ENCODE measurements around the gene GRB10.

GRB10 gene

DNA sequence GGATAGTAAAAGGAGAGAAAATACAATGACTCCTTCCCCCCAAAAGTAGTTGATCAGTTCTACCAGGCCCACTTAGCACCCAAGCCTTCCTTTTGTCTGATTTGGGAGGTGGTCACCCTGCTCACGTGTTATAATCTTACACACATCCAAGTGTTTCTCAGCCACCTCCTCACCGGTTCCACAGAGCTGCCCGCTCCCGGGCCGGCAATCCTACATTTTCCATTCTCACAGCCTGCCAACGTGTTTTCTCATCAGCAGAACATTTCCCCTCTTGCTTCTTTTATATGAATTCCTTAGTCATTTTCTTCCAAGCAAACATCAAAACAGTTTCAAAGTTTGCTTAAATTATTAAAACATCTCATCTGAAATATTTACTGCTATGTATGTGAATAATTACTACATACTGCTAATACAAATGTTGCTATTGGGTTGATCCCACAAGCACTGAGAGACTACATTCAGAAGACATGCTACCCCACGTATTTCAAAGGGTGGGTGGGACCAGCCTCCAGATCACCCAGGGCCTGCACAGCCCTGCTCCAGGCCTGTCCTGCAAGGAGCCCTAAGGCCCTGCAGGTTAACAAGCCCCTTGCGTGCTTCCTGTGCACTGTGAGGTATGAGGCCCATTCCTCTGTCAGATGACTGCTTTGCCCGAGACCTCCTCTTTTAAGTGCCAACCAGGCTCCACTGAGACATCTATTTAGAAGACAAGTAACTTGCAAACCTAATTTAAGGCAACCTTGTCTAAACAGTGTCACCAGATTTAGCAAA, 75.3 kb downstream of the GRB10 start:
- no peak overlapping the region for H3K9ac ChIP-seq (ENCODE audit: low read length)
- H3K4me3 ChIP-seq (ENCODE audit: low read length) = no peak overlapping the region
- H3K27me3 ChIP-seq (ENCODE audit: control insufficient read depth, insufficient read depth, low read length) = no peaks in the 10 kb centered on the region
- H3K36me3 ChIP-seq (ENCODE audit: control insufficient read depth, insufficient read depth, low read length) = no peaks in the 10 kb centered on the region
- no peaks in the 10 kb centered on the region for H3K9me3 ChIP-seq (ENCODE audit: control insufficient read depth, low read length)
- H3K4me1 ChIP-seq (ENCODE audit: control insufficient read depth, insufficient read depth, low read length) = peaks cover 9% of the 10 kb centered on the region

DNA sequence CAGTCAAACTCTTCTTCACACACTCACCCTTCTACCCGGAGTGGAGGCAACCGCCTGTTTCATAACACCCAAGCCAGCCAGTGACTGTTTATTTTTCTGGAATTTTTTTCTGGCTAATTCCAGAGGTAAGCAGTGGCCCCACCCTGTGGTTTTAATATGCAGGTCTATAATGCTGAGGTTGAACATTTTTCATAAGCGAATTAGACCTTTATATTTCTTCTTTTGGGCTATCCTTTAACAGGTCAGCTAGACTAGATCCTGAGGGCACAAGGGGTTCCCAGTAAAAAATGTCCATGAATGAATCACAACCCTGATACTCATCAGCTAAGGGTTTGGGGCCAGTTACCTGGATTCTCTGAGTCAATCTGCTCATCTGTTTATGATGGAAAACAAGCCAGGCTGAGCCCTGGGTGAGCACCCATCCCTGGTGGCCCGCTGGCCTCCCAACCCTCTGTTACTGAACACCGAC, 76.2 kb downstream of the GRB10 start:
- no peak overlapping the region for H3K9ac ChIP-seq (ENCODE audit: low read length)
- no peak overlapping the region for H3K4me3 ChIP-seq (ENCODE audit: low read length)
- no peaks in the 10 kb centered on the region for H3K27me3 ChIP-seq (ENCODE audit: control insufficient read depth, insufficient read depth, low read length)
- H3K36me3 ChIP-seq (ENCODE audit: control insufficient read depth, insufficient read depth, low read length) = no peaks in the 10 kb centered on the region
- peaks cover 9% of the 10 kb centered on the region for H3K4me1 ChIP-seq (ENCODE audit: control insufficient read depth, insufficient read depth, low read length)
- no peaks in the 10 kb centered on the region for H3K9me3 ChIP-seq (ENCODE audit: control insufficient read depth, low read length)

DNA sequence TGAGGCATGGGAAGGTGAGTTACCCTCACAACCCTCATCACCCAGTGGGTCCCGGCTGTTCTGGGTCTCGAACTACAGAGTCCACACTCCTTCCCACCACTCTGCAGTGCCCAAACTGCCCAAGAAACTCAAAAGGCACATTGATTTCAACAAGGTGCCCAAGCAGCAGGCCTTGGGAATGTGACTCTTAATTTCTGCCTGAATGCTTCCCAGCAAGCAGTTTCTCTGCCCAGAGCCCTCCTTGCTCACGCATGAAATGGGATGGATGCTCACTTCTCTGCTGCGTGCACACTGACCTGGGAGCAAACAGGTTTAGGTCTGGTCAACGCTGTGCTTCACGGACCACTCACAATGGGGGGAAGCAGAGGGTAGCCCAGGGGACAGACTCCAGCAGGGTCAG, 77.9 kb downstream of the GRB10 start:
- no peaks in the 10 kb centered on the region for H3K27me3 ChIP-seq (ENCODE audit: control insufficient read depth, insufficient read depth, low read length)
- no peak overlapping the region for H3K9ac ChIP-seq (ENCODE audit: low read length)
- no peaks in the 10 kb centered on the region for H3K36me3 ChIP-seq (ENCODE audit: control insufficient read depth, insufficient read depth, low read length)
- H3K9me3 ChIP-seq (ENCODE audit: control insufficient read depth, low read length) = no peaks in the 10 kb centered on the region
- no peak overlapping the region for H3K4me3 ChIP-seq (ENCODE audit: low read length)
- peaks cover 9% of the 10 kb centered on the region for H3K4me1 ChIP-seq (ENCODE audit: control insufficient read depth, insufficient read depth, low read length)

DNA sequence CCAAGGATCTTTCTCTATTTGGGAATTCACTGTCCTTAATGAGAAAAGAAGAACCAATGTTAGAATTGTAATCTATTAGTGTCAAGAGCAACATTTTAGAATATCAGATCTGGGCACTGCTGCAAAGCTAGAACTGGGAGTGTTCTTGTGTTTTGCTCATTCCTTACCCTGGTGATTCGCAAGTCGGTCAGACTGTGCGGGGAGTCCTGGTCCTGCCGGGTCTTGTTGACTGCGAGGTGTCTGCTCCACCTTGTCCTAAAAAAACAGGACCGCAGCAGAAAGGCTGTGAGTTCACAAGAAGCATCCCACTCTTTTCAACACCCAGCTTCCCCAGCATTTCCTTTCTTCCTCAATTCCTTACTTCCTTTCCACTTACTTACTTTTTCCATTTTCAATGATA, 79.0 kb downstream of the GRB10 start:
- H3K4me1 ChIP-seq (ENCODE audit: control insufficient read depth, insufficient read depth, low read length) = peaks cover 9% of the 10 kb centered on the region
- H3K27me3 ChIP-seq (ENCODE audit: control insufficient read depth, insufficient read depth, low read length) = no peaks in the 10 kb centered on the region
- H3K36me3 ChIP-seq (ENCODE audit: control insufficient read depth, insufficient read depth, low read length) = no peaks in the 10 kb centered on the region
- no peaks in the 10 kb centered on the region for H3K9me3 ChIP-seq (ENCODE audit: control insufficient read depth, low read length)
- no peak overlapping the region for H3K4me3 ChIP-seq (ENCODE audit: low read length)
- H3K9ac ChIP-seq (ENCODE audit: low read length) = no peak overlapping the region

DNA sequence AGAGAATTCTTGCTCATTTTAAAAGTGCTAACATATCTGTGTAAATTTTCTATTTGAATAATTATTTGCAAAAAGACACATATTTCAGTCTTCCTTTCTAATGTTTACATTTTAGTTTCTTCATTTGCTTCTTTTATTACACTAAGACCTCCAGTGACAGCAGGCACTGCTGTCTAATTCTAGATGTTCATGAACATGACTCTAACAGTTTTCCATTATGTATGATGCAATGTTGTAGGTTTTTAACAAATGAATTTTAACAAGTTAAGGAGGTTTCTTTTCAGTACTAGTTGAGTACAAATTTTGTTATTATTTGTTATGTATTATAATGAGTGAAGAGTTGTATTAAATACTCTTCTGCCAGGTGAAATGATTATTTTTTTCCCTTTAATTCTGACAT, 83.6 kb downstream of the GRB10 start:
- no peaks in the 10 kb centered on the region for H3K9me3 ChIP-seq (ENCODE audit: control insufficient read depth, low read length)
- H3K4me1 ChIP-seq (ENCODE audit: control insufficient read depth, insufficient read depth, low read length) = no peaks in the 10 kb centered on the region
- H3K27me3 ChIP-seq (ENCODE audit: control insufficient read depth, insufficient read depth, low read length) = no peaks in the 10 kb centered on the region
- H3K4me3 ChIP-seq (ENCODE audit: low read length) = no peak overlapping the region
- H3K36me3 ChIP-seq (ENCODE audit: control insufficient read depth, insufficient read depth, low read length) = no peaks in the 10 kb centered on the region
- H3K9ac ChIP-seq (ENCODE audit: low read length) = no peak overlapping the region

DNA sequence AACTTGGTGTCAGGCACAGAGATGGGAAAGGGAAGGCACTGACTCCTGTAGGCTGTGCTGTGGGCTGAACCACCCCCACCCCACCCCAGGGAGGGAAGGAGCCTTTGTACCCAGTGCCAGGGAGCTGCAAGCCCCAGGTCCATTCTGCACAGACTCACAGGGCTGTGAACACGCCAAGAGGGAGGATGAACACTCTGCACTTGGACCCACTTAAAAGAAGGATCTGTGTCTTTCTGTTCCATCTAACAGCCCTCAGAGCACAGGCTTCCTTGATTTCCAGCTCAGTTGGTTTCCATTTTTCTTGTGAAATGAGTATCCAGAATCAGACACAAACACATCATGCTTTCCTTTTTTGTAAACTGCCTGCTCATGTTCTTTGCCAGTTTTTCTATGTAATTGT, 84.9 kb downstream of the GRB10 start:
- Histone ChIP-seq H3K4me3 (ENCODE audit: low read length) (no peak overlapping the region), H3K36me3 (ENCODE audit: control insufficient read depth, insufficient read depth, low read length) (no peaks in the 10 kb centered on the region), H3K4me1 (ENCODE audit: control insufficient read depth, insufficient read depth, low read length) (no peaks in the 10 kb centered on the region), H3K27me3 (ENCODE audit: control insufficient read depth, insufficient read depth, low read length) (no peaks in the 10 kb centered on the region), H3K9me3 (ENCODE audit: control insufficient read depth, low read length) (no peaks in the 10 kb centered on the region), H3K9ac (ENCODE audit: low read length) (no peak overlapping the region)

DNA sequence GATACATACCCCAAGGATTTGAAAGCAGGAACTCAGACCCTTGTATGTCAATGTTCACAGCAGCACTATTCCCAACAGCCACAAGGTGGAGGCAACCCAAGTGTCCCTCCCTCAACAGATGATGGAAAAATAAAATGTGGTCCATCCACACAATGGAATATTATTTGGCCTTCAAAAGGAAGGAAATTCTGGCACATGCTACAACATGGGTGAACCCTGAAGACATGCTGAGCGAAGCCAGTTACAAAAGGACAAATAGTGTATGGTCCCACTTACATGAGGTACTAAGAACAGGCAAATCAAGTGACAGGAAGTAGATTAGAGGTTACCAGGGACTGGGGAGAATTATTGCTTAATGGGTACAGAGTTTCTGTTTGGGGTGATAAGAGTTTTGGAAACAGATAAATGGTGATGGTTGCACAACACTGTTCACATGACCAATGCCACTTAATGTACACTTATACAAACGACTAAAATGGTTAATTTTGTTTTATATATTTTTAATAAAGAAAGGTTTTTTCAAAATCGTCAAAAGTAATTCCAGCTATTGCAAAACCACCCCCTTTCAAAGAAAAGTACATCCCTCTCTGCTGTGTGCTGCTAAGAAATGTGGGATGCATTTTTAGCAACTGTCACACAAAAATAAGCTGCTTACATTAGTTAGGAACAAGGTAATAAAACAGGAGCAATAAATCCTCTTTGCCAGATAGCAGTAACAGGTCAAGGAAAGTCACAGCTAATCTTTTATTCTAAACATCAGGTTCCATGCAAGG, 85.7 kb downstream of the GRB10 start:
- Histone ChIP-seq H3K9me3 (ENCODE audit: control insufficient read depth, low read length) (no peaks in the 10 kb centered on the region), H3K4me1 (ENCODE audit: control insufficient read depth, insufficient read depth, low read length) (no peaks in the 10 kb centered on the region), H3K9ac (ENCODE audit: low read length) (no peak overlapping the region), H3K27me3 (ENCODE audit: control insufficient read depth, insufficient read depth, low read length) (no peaks in the 10 kb centered on the region), H3K4me3 (ENCODE audit: low read length) (no peak overlapping the region), H3K36me3 (ENCODE audit: control insufficient read depth, insufficient read depth, low read length) (no peaks in the 10 kb centered on the region)

DNA sequence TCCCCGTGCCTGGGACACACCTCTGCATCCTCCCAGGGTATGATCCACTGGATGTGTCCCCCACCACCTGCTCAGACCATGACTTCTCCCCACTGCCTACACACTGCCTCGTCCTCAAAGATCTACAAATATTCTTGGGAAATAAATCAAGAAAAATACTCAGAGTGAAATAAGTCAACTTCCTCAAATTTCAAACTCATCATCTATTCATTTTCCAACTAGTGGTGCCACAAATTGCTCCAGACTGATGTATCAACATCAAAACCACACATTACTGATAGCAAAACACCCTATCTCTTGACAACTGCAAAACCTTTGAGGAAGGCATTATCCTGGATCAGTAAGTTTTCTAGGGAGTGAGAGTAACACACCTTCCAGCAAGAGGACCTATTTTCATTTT, 87.7 kb downstream of the GRB10 start:
- Histone ChIP-seq H3K4me1 (ENCODE audit: control insufficient read depth, insufficient read depth, low read length) (no peaks in the 10 kb centered on the region), H3K9ac (ENCODE audit: low read length) (no peak overlapping the region), H3K4me3 (ENCODE audit: low read length) (no peak overlapping the region), H3K9me3 (ENCODE audit: control insufficient read depth, low read length) (no peaks in the 10 kb centered on the region), H3K27me3 (ENCODE audit: control insufficient read depth, insufficient read depth, low read length) (no peaks in the 10 kb centered on the region), H3K36me3 (ENCODE audit: control insufficient read depth, insufficient read depth, low read length) (no peaks in the 10 kb centered on the region)

DNA sequence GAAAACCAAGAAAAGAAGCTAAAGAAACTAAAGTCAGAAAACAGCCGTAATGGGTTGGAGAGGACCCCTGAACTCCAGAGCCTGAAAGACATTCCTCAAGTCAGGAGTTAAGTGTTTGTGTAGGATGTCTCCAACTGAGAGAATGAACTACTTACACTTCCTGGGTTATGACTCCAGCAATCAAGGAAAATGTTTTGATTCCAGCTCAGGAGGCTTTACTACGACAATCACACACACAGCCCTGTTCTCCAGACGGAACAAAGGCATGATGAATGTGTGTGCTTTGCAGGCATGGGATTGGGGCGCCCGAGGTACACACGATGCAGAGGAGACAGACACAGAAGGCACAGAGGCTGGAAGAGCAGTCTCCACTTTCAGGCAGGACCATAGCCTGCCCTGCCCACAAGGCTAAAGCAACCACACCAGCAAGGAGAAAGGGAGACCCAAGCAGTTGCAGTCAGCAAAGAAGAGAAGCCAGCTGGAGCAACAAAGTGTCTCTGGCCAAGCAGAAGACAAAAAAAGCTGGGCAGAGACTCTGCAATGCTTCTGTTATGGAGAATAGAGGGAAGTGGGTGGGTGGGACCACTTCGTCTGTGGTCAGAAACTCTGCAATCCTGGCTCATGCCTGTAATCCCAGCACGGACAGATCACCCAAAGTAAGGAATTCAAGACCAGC, 89.1 kb downstream of the GRB10 start:
- H3K36me3 ChIP-seq (ENCODE audit: control insufficient read depth, insufficient read depth, low read length) = no peaks in the 10 kb centered on the region
- no peaks in the 10 kb centered on the region for H3K27me3 ChIP-seq (ENCODE audit: control insufficient read depth, insufficient read depth, low read length)
- H3K9ac ChIP-seq (ENCODE audit: low read length) = no peak overlapping the region
- H3K4me3 ChIP-seq (ENCODE audit: low read length) = no peak overlapping the region
- H3K9me3 ChIP-seq (ENCODE audit: control insufficient read depth, low read length) = no peaks in the 10 kb centered on the region
- no peaks in the 10 kb centered on the region for H3K4me1 ChIP-seq (ENCODE audit: control insufficient read depth, insufficient read depth, low read length)

DNA sequence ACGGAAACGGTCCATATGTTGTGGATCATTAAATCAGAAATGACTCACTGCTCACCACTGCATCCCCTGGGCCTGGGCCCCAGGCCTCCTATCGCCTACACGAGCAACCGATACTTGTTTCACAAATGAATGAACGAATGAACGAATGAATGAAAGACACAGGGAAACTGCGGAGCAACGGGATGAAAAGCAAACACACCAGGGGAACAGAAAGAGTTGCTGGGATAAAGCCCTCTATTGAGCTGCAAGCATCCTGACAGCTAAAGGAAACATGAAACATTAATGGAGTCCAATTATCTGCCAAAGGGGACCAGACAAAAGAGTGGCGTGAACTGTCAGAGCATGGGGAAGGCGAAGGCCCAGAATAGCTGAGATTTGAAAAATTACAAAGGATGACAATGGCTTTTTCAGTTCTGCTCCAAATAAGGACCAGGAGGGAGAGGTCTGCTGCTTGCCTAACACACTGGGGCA, 92.1 kb downstream of the GRB10 start:
- Histone ChIP-seq H3K36me3 (ENCODE audit: control insufficient read depth, insufficient read depth, low read length) (no peaks in the 10 kb centered on the region), H3K9ac (ENCODE audit: low read length) (no peak overlapping the region), H3K4me1 (ENCODE audit: control insufficient read depth, insufficient read depth, low read length) (no peaks in the 10 kb centered on the region), H3K27me3 (ENCODE audit: control insufficient read depth, insufficient read depth, low read length) (no peaks in the 10 kb centered on the region), H3K9me3 (ENCODE audit: control insufficient read depth, low read length) (no peaks in the 10 kb centered on the region), H3K4me3 (ENCODE audit: low read length) (no peak overlapping the region)

DNA sequence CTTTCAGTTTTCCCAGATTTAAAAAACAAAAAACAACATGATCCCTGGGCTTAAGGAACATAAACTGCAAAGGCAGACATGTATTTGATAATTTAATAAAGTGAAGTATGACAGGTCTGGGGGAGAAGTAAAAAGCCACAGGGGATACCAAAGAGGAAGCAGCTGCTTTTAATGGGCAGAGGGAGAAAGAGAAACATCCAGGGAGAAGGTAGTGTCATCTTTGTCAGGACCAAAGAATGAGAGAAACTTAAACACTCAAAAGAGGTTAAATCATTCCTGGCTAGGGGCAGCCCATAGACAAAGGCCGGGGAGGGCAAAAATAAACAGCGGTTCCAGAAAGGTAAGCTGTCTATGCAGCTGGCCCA, 94.5 kb downstream of the GRB10 start:
- Histone ChIP-seq H3K9me3 (ENCODE audit: control insufficient read depth, low read length) (no peaks in the 10 kb centered on the region), H3K27me3 (ENCODE audit: control insufficient read depth, insufficient read depth, low read length) (no peaks in the 10 kb centered on the region), H3K9ac (ENCODE audit: low read length) (no peak overlapping the region), H3K36me3 (ENCODE audit: control insufficient read depth, insufficient read depth, low read length) (no peaks in the 10 kb centered on the region), H3K4me3 (ENCODE audit: low read length) (no peak overlapping the region), H3K4me1 (ENCODE audit: control insufficient read depth, insufficient read depth, low read length) (no peaks in the 10 kb centered on the region)

Measured in mucosa of stomach (tissue), 1 donor.